ENCODE results near the gene MRGPRD.

MRGPRD gene

GRCh38 chr11:68970921-68971636 lies 9.7 kb downstream of the MRGPRD start:
- H3K4me3 ChIP-seq (ENCODE audit: low read depth, low read length): no peak overlapping the region

GRCh38 chr11:68969386-68969785 lies 11.4 kb downstream of the MRGPRD start:
- H3K4me3 ChIP-seq (ENCODE audit: low read depth, low read length): no peak overlapping the region

- no peak overlapping the region for H3K4me3 ChIP-seq (ENCODE audit: low read depth, low read length)
Observed at GRCh38 chr11:68968306-68969250, 12.2 kb downstream of the MRGPRD start.

- no peak overlapping the region for H3K4me3 ChIP-seq (ENCODE audit: low read depth, low read length)
Observed at GRCh38 chr11:68966894-68967780, 13.6 kb downstream of the MRGPRD start.

- no peak overlapping the region for H3K4me3 ChIP-seq (ENCODE audit: low read depth, low read length)
Observed at GRCh38 chr11:68965901-68966853, 14.6 kb downstream of the MRGPRD start.

- H3K4me3 ChIP-seq (ENCODE audit: low read depth, low read length): no peak overlapping the region
Observed at GRCh38 chr11:68963779-68964178, 17.0 kb downstream of the MRGPRD start.

GRCh38 chr11:68962527-68963250 lies 18.1 kb downstream of the MRGPRD start:
- no peak overlapping the region for H3K4me3 ChIP-seq (ENCODE audit: low read depth, low read length)

- H3K4me3 ChIP-seq (ENCODE audit: low read depth, low read length): no peak overlapping the region
Observed at GRCh38 chr11:68961245-68961644, 19.5 kb downstream of the MRGPRD start.

- no peak overlapping the region for H3K4me3 ChIP-seq (ENCODE audit: low read depth, low read length)
Observed at GRCh38 chr11:68960294-68961071, 20.3 kb downstream of the MRGPRD start.

GRCh38 chr11:68959465-68960293 lies 21.1 kb downstream of the MRGPRD start:
- H3K4me3 ChIP-seq (ENCODE audit: low read depth, low read length): no peak overlapping the region

- H3K4me3 ChIP-seq (ENCODE audit: low read depth, low read length): no peak overlapping the region
Observed at GRCh38 chr11:68958211-68958610, 22.6 kb downstream of the MRGPRD start.

GRCh38 chr11:68956547-68957254 lies 24.1 kb downstream of the MRGPRD start:
- H3K4me3 ChIP-seq (ENCODE audit: low read depth, low read length): no peak overlapping the region

- H3K4me3 ChIP-seq (ENCODE audit: low read depth, low read length): no peak overlapping the region
Observed at GRCh38 chr11:68956142-68956541, 24.6 kb downstream of the MRGPRD start.

- H3K4me3 ChIP-seq (ENCODE audit: low read depth, low read length): no peak overlapping the region
Observed at GRCh38 chr11:68955607-68955958, 25.2 kb downstream of the MRGPRD start.

- H3K4me3 ChIP-seq (ENCODE audit: low read depth, low read length): no peak overlapping the region
Observed at GRCh38 chr11:68954836-68955606, 25.8 kb downstream of the MRGPRD start.

- H3K4me3 ChIP-seq (ENCODE audit: low read depth, low read length): no peak overlapping the region
Observed at GRCh38 chr11:68950762-68951161, 30.0 kb downstream of the MRGPRD start.

All from iPS-11a (cell line).